GM12878 (cell line): ENCODE measurements around the gene FAM174A. TPM values are rescaled to one million over a fixed set of nuclear protein-coding genes. Genes with fewer than 3 reads are reported as not detected.
A peak's percentile ranks its signal among the peaks of the same experiment; 100 is the strongest.

Experiments
- ASH2L ChIP-seq: fragments of 300-600, 200-600 bp; sonication (generic); IDR thresholded peaks from 2 replicates; pipeline ENCODE4 v1.6.1; 2017; ENCODE audit warnings: low read depth, mild to moderate bottlenecking, borderline replicate concordance
- CREM ChIP-seq: IDR thresholded peaks from 2 replicates; pipeline ENCODE4 v1.6.1; 2014; ENCODE audit warnings: antibody characterized with exemption, low read depth
- FOXM1 ChIP-seq: IDR thresholded peaks from 2 replicates; pipeline ENCODE4 v1.6.1; 2012; ENCODE audit warnings: low read depth, mild to moderate bottlenecking, inconsistent platforms, low read length, moderate library complexity
- IKZF1 ChIP-seq: fragments of 450-650 bp; conservative IDR thresholded peaks from 2 replicates; pipeline ENCODE4 v1.6.1; 2017; ENCODE audit warnings: antibody characterized with exemption, mild to moderate bottlenecking
- IRF4 ChIP-seq: IDR thresholded peaks from 2 replicates; pipeline ENCODE4 v1.6.1; 2011; ENCODE audit warnings: low read depth, low read length
- MEF2A ChIP-seq: IDR thresholded peaks from 2 replicates; pipeline ENCODE4 v1.6.1; 2011; ENCODE audit warnings: low read depth, mild to moderate bottlenecking, low read length, moderate library complexity; ENCODE audit not compliant: insufficient read depth
- MXI1 ChIP-seq: fragments of 150-350 bp; IDR thresholded peaks from 2 replicates; pipeline ENCODE4 v1.6.1; 2011; ENCODE audit warnings: low read depth, mild to moderate bottlenecking, inconsistent platforms, low read length, improper control_type of control experiment
- POLR2A ChIP-seq: IDR thresholded peaks from 2 replicates; pipeline ENCODE4 v1.6.1; 2011; ENCODE audit warnings: low read depth, mild to moderate bottlenecking, low read length
- RUNX3 ChIP-seq: IDR thresholded peaks from 2 replicates; pipeline ENCODE4 v1.6.1; 2012; ENCODE audit warnings: low read length, inconsistent platforms
- SUPT20H ChIP-seq: IDR thresholded peaks from 2 replicates; pipeline ENCODE4 v1.6.1; 2011; ENCODE audit warnings: low read depth, mild to moderate bottlenecking, low read length, moderate library complexity, borderline replicate concordance; ENCODE audit not compliant: control insufficient read depth
- polyA plus RNA-seq, 11 experiments: library from polyadenylated mRNA; depleted of rRNA in 4 of 11; unstranded in 6 of 11; stranded (reverse) in 5 of 11; fragments of >200 nt; fragmentation: Nextera tagmentation in 4 of 11; fragmentation: Illumina TruSeq in 1 of 11; extraction: Ambion mirVana in 4 of 11; extraction: Trizol in 1 of 11; gene quantifications; 1 replicate in 1 of 11; 2 replicates in 10 of 11; pipeline versions ENCODE4 v1.2.1 to v1.2.3, GENCODE V29; 2011 to 2016; ENCODE audit warnings: inconsistent platforms in 2 of 11, missing spikeins in 2 of 11, low read depth in 1 of 11
- total RNA-seq, 4 experiments: library from RNA; depleted of rRNA in 3 of 4; stranded (reverse); fragments of >200 nt in 3 of 4; fragmentation: Illumina TruSeq in 1 of 4; extraction: Trizol in 1 of 4; gene quantifications; 2 replicates each; pipeline versions ENCODE4 v1.2.1 to v1.2.3, GENCODE V29; 2013 to 2021
- TF ChIP-seq, protein P1 (sequence below): IDR thresholded peaks from 2 replicates; pipeline ENCODE4 v1.6.1; 2011; ENCODE audit warnings: mild to moderate bottlenecking, low read depth, low read length, moderate library complexity; ENCODE audit not compliant: insufficient replicate concordance
- TF ChIP-seq, protein P2 (sequence below): fragments of 450-650 bp; IDR thresholded peaks from 2 replicates; pipeline ENCODE4 v1.6.1; 2017; ENCODE audit warnings: borderline replicate concordance

FAM174A gene
- total and polyA plus RNA-seq, 10 of the 15 experiments (the other 5 are each of a cell fraction or from before 2014, with no cell fraction given) = 1.4 to 12.1 (median 6.0) TPM

DNA sequence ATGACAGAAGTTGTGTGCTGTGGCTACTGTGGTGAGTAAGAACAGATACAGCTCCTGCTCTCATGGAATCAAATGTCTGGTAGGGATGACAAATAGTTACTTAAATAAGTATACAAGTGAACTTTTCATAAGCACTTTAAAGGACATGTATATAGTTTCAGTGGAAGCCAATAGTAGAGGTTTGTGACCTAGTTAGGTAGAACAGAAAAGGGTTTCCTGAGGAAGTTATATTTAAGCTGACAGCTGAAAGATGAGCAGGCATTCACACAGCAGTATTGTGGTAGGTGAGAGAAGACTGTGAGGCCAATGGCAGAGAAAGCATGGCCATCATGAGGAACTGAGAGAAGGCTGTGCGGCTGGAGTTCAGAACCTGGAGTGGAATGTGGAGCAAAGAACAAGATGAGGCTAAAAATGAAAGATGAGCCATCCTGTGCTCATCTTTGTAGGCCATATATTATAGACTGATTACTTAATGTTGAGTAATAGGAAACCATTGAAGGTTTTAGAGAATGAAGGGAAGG is 15.4 kb downstream of the FAM174A start (continued):
- peak; percentile 57; the same call in 1 of the 2 replicates for TF ChIP-seq FOXM1
- TF ChIP-seq, protein P1, sequence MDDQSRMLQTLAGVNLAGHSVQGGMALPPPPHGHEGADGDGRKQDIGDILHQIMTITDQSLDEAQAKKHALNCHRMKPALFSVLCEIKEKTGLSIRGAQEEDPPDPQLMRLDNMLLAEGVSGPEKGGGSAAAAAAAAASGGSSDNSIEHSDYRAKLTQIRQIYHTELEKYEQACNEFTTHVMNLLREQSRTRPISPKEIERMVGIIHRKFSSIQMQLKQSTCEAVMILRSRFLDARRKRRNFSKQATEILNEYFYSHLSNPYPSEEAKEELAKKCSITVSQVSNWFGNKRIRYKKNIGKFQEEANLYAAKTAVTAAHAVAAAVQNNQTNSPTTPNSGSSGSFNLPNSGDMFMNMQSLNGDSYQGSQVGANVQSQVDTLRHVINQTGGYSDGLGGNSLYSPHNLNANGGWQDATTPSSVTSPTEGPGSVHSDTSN = peak; percentile 16
- TF ChIP-seq MEF2A = peak; percentile 75
- peak; percentile 75; the same call in 1 of the 2 replicates for TF ChIP-seq RUNX3
- no peak for TF ChIP-seq SUPT20H
- no peak for TF ChIP-seq POLR2A
- no peak for TF ChIP-seq MXI1
- peak; percentile 35; the same call in 1 of the 2 replicates for TF ChIP-seq IKZF1
- TF ChIP-seq ASH2L = no peak
- peak; percentile 65; the same call in 1 of the 2 replicates for TF ChIP-seq IRF4
- TF ChIP-seq CREM = no peak; the same call in 1 of the 2 replicates
- TF ChIP-seq, protein P2, sequence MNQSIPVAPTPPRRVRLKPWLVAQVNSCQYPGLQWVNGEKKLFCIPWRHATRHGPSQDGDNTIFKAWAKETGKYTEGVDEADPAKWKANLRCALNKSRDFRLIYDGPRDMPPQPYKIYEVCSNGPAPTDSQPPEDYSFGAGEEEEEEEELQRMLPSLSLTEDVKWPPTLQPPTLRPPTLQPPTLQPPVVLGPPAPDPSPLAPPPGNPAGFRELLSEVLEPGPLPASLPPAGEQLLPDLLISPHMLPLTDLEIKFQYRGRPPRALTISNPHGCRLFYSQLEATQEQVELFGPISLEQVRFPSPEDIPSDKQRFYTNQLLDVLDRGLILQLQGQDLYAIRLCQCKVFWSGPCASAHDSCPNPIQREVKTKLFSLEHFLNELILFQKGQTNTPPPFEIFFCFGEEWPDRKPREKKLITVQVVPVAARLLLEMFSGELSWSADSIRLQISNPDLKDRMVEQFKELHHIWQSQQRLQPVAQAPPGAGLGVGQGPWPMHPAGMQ = no peak
